Neural cell (in vitro differentiated cells): Measurements from ENCODE around the gene BET1. TPM values are rescaled to one million over a fixed set of nuclear protein-coding genes. Genes with fewer than 3 reads are reported as not detected.

Source experiments
- H2AFZ ChIP-seq: fragments of 200-600, 300-800 bp; sonication (generic), shearing (Covaris generic); 2 replicates; pipeline ENCODE4 v1.6.0; 2014; ENCODE audit warnings: low read depth, mild to moderate bottlenecking, antibody characterized with exemption, low read length, moderate library complexity
- H3F3A ChIP-seq: fragments of 200-600 bp; shearing (Covaris generic); 2 replicates; pipeline ENCODE4 v1.6.1; 2016; ENCODE audit warnings: mild to moderate bottlenecking, moderate library complexity, mixed read lengths, antibody characterized with exemption, low read length; ENCODE audit not compliant: insufficient read depth, poor library complexity, severe bottlenecking
- H3K27ac ChIP-seq: fragments of 200-600, 300-800 bp; sonication (generic), shearing (Covaris generic); 2 replicates; pipeline ENCODE4 v1.5.1; 2014; ENCODE audit warnings: mild to moderate bottlenecking, low read length, moderate library complexity
- H3K27me3 ChIP-seq: fragments of 300-800, 200-600 bp; sonication (generic), shearing (Covaris generic); 2 replicates; pipeline ENCODE4 v1.6.0; 2014; ENCODE audit warnings: mild to moderate bottlenecking, low read depth, low read length, moderate library complexity; ENCODE audit not compliant: insufficient read depth
- H3K36me3 ChIP-seq: fragments of 300-800, 200-600 bp; sonication (generic), shearing (Covaris generic); 2 replicates; pipeline ENCODE4 v1.5.1; 2014; ENCODE audit warnings: mild to moderate bottlenecking, antibody characterized with exemption, low read length, moderate library complexity; ENCODE audit not compliant: insufficient read depth
- H3K4me2 ChIP-seq: fragments of 300-800, 200-600 bp; sonication (generic), shearing (Covaris generic); 2 replicates; pipeline ENCODE4 v1.6.0; 2014; ENCODE audit warnings: mild to moderate bottlenecking, low read length
- H3K4me3 ChIP-seq: fragments of 300-800, 200-600 bp; sonication (generic), shearing (Covaris generic); 2 replicates; pipeline ENCODE4 v1.5.1; 2014; ENCODE audit warnings: mild to moderate bottlenecking, low read length, moderate library complexity
- H3K79me2 ChIP-seq: fragments of 200-600 bp; shearing (Covaris generic); replicated peaks from 2 replicates; pipeline ENCODE4 v1.6.0; 2014; ENCODE audit warnings: mild to moderate bottlenecking, low read length, moderate library complexity; ENCODE audit not compliant: insufficient read depth
- H3K9ac ChIP-seq: fragments of 300-800, 200-600 bp; sonication (generic), shearing (Covaris generic); 2 replicates; pipeline ENCODE4 v1.6.1; 2016; ENCODE audit warnings: mild to moderate bottlenecking, low read length, mixed read lengths
- H3K9me2 ChIP-seq: fragments of 200-600 bp; shearing (Covaris generic); 2 replicates; pipeline ENCODE4 v1.6.1; 2016; ENCODE audit warnings: mild to moderate bottlenecking, low read length, mixed read lengths; ENCODE audit not compliant: insufficient read depth
- H3K9me3 ChIP-seq: fragments of 200-600, 300-800 bp; sonication (generic), shearing (Covaris generic); 2 replicates; pipeline ENCODE4 v1.6.1; 2016; ENCODE audit warnings: mild to moderate bottlenecking, mixed run types, low read length, moderate library complexity, mixed read lengths
- H4K20me1 ChIP-seq: fragments of 200-600 bp; shearing (Covaris generic); 2 replicates; pipeline ENCODE4 v1.6.1; 2016; ENCODE audit warnings: mild to moderate bottlenecking, mixed run types; ENCODE audit not compliant: insufficient read depth
- CTCF ChIP-seq: fragments of 450-650 bp; IDR thresholded peaks from 2 replicates; pipeline ENCODE4 v1.5.1; 2014; ENCODE audit warnings: antibody characterized with exemption, mild to moderate bottlenecking, moderate library complexity; ENCODE audit not compliant: poor library complexity, severe bottlenecking
- EP300 ChIP-seq: fragments of 450-650 bp; conservative IDR thresholded peaks from 2 replicates; pipeline ENCODE4 v1.6.1; 2014; ENCODE audit warnings: antibody characterized with exemption, mild to moderate bottlenecking, moderate library complexity; ENCODE audit not compliant: poor library complexity, severe bottlenecking
- EZH2 ChIP-seq: fragments of 200-600, 300-800 bp; shearing (Covaris generic), sonication (generic); IDR thresholded peaks from 2 replicates; pipeline ENCODE4 v1.6.1; 2014; ENCODE audit warnings: antibody characterized with exemption, low read length, borderline replicate concordance, mild to moderate bottlenecking; ENCODE audit not compliant: insufficient read depth, poor library complexity, severe bottlenecking
- POLR2AphosphoS5 ChIP-seq: IDR thresholded peaks from 2 replicates; pipeline ENCODE4 v1.6.1; 2012
- RAD21 ChIP-seq: fragments of 450-650 bp; conservative IDR thresholded peaks from 2 replicates; pipeline ENCODE4 v1.6.1; 2014; ENCODE audit warnings: antibody characterized with exemption, mild to moderate bottlenecking, moderate library complexity
- REST ChIP-seq: IDR thresholded peaks from 2 replicates; pipeline ENCODE4 v1.6.1; 2012; ENCODE audit warnings: borderline replicate concordance
- SMC3 ChIP-seq: fragments of 450-650 bp; conservative IDR thresholded peaks from 2 replicates; pipeline ENCODE4 v1.6.1; 2014; ENCODE audit warnings: antibody characterized with exemption, mild to moderate bottlenecking, moderate library complexity; ENCODE audit not compliant: poor library complexity
- TAF1 ChIP-seq: IDR thresholded peaks from 2 replicates; pipeline ENCODE4 v1.6.1; 2012; ENCODE audit warnings: low read depth
- polyA plus RNA-seq: library from polyadenylated mRNA; depleted of rRNA; stranded (reverse); fragments of >200 nt; gene quantifications from 2 replicates; pipeline ENCODE4 v1.2.3, GENCODE V29; 2014

Gene BET1
- polyA plus RNA-seq, 1 donor from 2014 or later: 49.9 TPM

GRCh38 chr7:94045581-94045980 lies 41.4 kb upstream of the BET1 start:
- no peak overlapping the region for H3K27ac ChIP-seq
- H3K36me3 ChIP-seq: no peaks in the 10 kb centered on the region
- H3F3A ChIP-seq: no peaks in the 10 kb centered on the region
- H3K4me2 ChIP-seq: no peak overlapping the region
- no peaks in the 10 kb centered on the region for H3K27me3 ChIP-seq
- H4K20me1 ChIP-seq: no peaks in the 10 kb centered on the region
- H3K79me2 ChIP-seq: no peaks in the 10 kb centered on the region
- H2AFZ ChIP-seq: no peak overlapping the region
- H3K4me3 ChIP-seq: no peak overlapping the region
- TF ChIP-seq EP300: no peak
- no peak for TF ChIP-seq SMC3
- no peak for TF ChIP-seq REST
- TF ChIP-seq CTCF: no peak
- TF ChIP-seq POLR2AphosphoS5: no peak
- H3K9me3 ChIP-seq: no peaks in the 10 kb centered on the region
- H3K9ac ChIP-seq: no peak overlapping the region
- no peaks in the 10 kb centered on the region for H3K9me2 ChIP-seq

GRCh38 chr7:94044806-94045205 lies 40.7 kb upstream of the BET1 start:
- no peaks in the 10 kb centered on the region for H3K36me3 ChIP-seq
- H3K9me3 ChIP-seq: no peaks in the 10 kb centered on the region
- no peaks in the 10 kb centered on the region for H3K79me2 ChIP-seq

DNA sequence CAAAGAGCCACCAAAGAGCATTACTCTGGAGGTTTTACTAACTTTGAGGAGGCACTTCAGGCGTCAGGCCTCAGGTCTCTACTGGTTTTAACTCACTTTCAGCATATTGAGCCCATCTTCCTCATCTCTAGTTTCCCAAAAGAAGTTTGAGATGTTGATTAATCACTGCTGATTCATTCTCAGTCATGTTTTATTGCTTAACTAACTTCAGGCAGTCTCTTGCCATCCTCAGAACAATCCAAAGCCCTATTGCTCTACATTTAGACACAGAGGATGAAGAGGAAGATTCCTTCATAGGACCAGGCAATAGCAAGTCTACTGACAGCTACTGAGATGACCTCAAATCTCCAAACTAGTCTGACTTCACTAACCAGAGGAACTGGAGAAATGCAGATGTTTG lies 39.1 kb upstream of the BET1 start:
- no peak overlapping the region for H3K4me2 ChIP-seq
- no peaks in the 10 kb centered on the region for H3K36me3 ChIP-seq
- no peaks in the 10 kb centered on the region for H3K9me2 ChIP-seq
- no peak for TF ChIP-seq POLR2AphosphoS5
- no peak for TF ChIP-seq EZH2
- no peak for TF ChIP-seq RAD21
- TF ChIP-seq TAF1: no peak
- no peaks in the 10 kb centered on the region for H3K9me3 ChIP-seq
- H4K20me1 ChIP-seq: no peaks in the 10 kb centered on the region
- no peak overlapping the region for H3K9ac ChIP-seq
- no peak overlapping the region for H3K27ac ChIP-seq
- H3F3A ChIP-seq: no peaks in the 10 kb centered on the region
- no peak overlapping the region for H3K4me3 ChIP-seq
- no peaks in the 10 kb centered on the region for H3K79me2 ChIP-seq
- H3K27me3 ChIP-seq: peaks cover 3% of the 10 kb centered on the region
- no peak overlapping the region for H2AFZ ChIP-seq

More at GRCh38 chr7:94044806-94045205, 40.7 kb upstream of the BET1 start:
- Histone ChIP-seq H2AFZ (no peak overlapping the region), H3F3A (no peaks in the 10 kb centered on the region), H3K27me3 (no peaks in the 10 kb centered on the region), H3K9me2 (no peaks in the 10 kb centered on the region), H3K4me3 (no peak overlapping the region), H3K4me2 (no peak overlapping the region), H3K27ac (no peak overlapping the region), H3K9ac (no peak overlapping the region), H4K20me1 (no peaks in the 10 kb centered on the region)
- TF ChIP-seq SMC3: no peak
- no peak for TF ChIP-seq POLR2AphosphoS5
- no peak for TF ChIP-seq EZH2
